H9 (cell line): Measurements from ENCODE around the gene NACC1. TPM values are rescaled to one million over a fixed set of nuclear protein-coding genes. Genes with fewer than 3 reads are reported as not detected.

Experiments used
- DNase-seq: peaks from one replicate; pipeline ENCODE4 v3.0.0-alpha.2; 2017
- H2AFZ ChIP-seq: one replicate; pipeline ENCODE4 v1.6.1; 2013; ENCODE audit warnings: mild to moderate bottlenecking, low read length, control low read depth, moderate library complexity
- H2AK5ac ChIP-seq: 2 replicates; pipeline ENCODE4 v1.6.1; 2013; ENCODE audit warnings: low read length, control low read depth, mixed read lengths; ENCODE audit not compliant: insufficient read length
- H2BK120ac ChIP-seq: one replicate; pipeline ENCODE4 v1.6.1; 2013; ENCODE audit warnings: low read depth, mild to moderate bottlenecking, low read length, control low read depth, inconsistent platforms; ENCODE audit not compliant: poor library complexity, severe bottlenecking
- H2BK12ac ChIP-seq: 2 replicates; pipeline ENCODE4 v1.6.1; 2013; ENCODE audit warnings: low read length, control low read depth, mixed read lengths, low read depth; ENCODE audit not compliant: insufficient read length
- H2BK15ac ChIP-seq: 2 replicates; pipeline ENCODE4 v1.6.1; 2013; ENCODE audit warnings: low read depth, low read length, control low read depth
- H2BK20ac ChIP-seq: one replicate; pipeline ENCODE4 v1.6.1; 2013; ENCODE audit warnings: low read depth, mild to moderate bottlenecking, low read length, control low read depth, inconsistent platforms; ENCODE audit not compliant: poor library complexity, severe bottlenecking
- H2BK5ac ChIP-seq: 2 replicates; pipeline ENCODE4 v1.6.1; 2013; ENCODE audit warnings: low read length, control low read depth, mixed read lengths; ENCODE audit not compliant: insufficient read length
- H3K14ac ChIP-seq: 2 replicates; pipeline ENCODE4 v1.6.1; 2013; ENCODE audit warnings: low read length, control low read depth; ENCODE audit not compliant: insufficient read depth
- H3K18ac ChIP-seq: 2 replicates; pipeline ENCODE4 v1.6.1; 2013; ENCODE audit warnings: low read depth, mild to moderate bottlenecking, mixed read lengths, low read length, control low read depth; ENCODE audit not compliant: insufficient read length
- H3K23ac ChIP-seq: 2 replicates; pipeline ENCODE4 v1.6.1; 2013; ENCODE audit warnings: low read length, control low read depth, mixed read lengths, low read depth; ENCODE audit not compliant: insufficient read length
- H3K23me2 ChIP-seq: 2 replicates; pipeline ENCODE4 v1.6.1; 2013; ENCODE audit warnings: low read depth, mild to moderate bottlenecking, mixed read lengths, low read length, control low read depth; ENCODE audit not compliant: insufficient read length, poor library complexity, severe bottlenecking
- H3K27ac ChIP-seq: 2 replicates; pipeline ENCODE4 v1.5.1; 2013; ENCODE audit warnings: low read length, control low read depth, mixed read lengths, low read depth; ENCODE audit not compliant: insufficient read length
- H3K27me3 ChIP-seq: 2 replicates; pipeline ENCODE4 v1.6.1; 2013; ENCODE audit warnings: low read length, control low read depth, inconsistent platforms; ENCODE audit not compliant: insufficient read depth
- H3K4ac ChIP-seq: 2 replicates; pipeline ENCODE4 v1.6.1; 2013; ENCODE audit warnings: low read depth, mild to moderate bottlenecking, control low read depth, inconsistent platforms, low read length, moderate library complexity
- H3K4me1 ChIP-seq: 2 replicates; pipeline ENCODE4 v1.6.1; 2013; ENCODE audit warnings: low read length, control low read depth, inconsistent platforms; ENCODE audit not compliant: insufficient read depth
- H3K4me2 ChIP-seq: 2 replicates; pipeline ENCODE4 v1.6.1; 2013; ENCODE audit warnings: low read length, control low read depth, mixed read lengths; ENCODE audit not compliant: insufficient read length, insufficient read depth
- H3K56ac ChIP-seq: 2 replicates; pipeline ENCODE4 v1.6.1; 2013; ENCODE audit warnings: low read depth, mild to moderate bottlenecking, mixed read lengths, low read length, control low read depth; ENCODE audit not compliant: insufficient read length
- H3K79me1 ChIP-seq: 2 replicates; pipeline ENCODE4 v1.6.1; 2013; ENCODE audit warnings: low read depth, mild to moderate bottlenecking, moderate library complexity, low read length, control low read depth, inconsistent platforms; ENCODE audit not compliant: insufficient read depth, poor library complexity, severe bottlenecking
- H3K79me2 ChIP-seq: 2 replicates; pipeline ENCODE4 v1.6.1; 2013; ENCODE audit warnings: low read length, control low read depth, inconsistent platforms; ENCODE audit not compliant: insufficient read depth
- H3K9ac ChIP-seq: 2 replicates; pipeline ENCODE4 v1.6.1; 2013; ENCODE audit warnings: low read length, control low read depth, mixed read lengths; ENCODE audit not compliant: insufficient read length; ENCODE audit errors: extremely low read depth
- H3K9me3 ChIP-seq: one replicate; pipeline ENCODE4 v1.6.1; 2013; ENCODE audit warnings: low read depth, low read length, inconsistent platforms; ENCODE audit not compliant: control insufficient read depth
- H3T11ph ChIP-seq: one replicate; pipeline ENCODE4 v1.6.1; 2013; ENCODE audit warnings: mild to moderate bottlenecking, low read length, control low read depth, inconsistent platforms
- H4K20me1 ChIP-seq: one replicate; pipeline ENCODE4 v1.6.1; 2013; ENCODE audit not compliant: control insufficient read depth, insufficient read length, insufficient read depth
- H4K5ac ChIP-seq: 2 replicates; pipeline ENCODE4 v1.6.1; 2013; ENCODE audit warnings: low read depth, mild to moderate bottlenecking, mixed read lengths, low read length, control low read depth; ENCODE audit not compliant: insufficient read length
- H4K8ac ChIP-seq: replicated peaks from 2 replicates; pipeline ENCODE4 v1.6.1; 2013; ENCODE audit warnings: low read length, control low read depth, mixed read lengths, low read depth; ENCODE audit not compliant: insufficient read length
- H4K91ac ChIP-seq: 2 replicates; pipeline ENCODE4 v1.6.1; 2013; ENCODE audit warnings: low read depth, mild to moderate bottlenecking, moderate library complexity, mixed read lengths, low read length, control low read depth; ENCODE audit not compliant: insufficient read length
- H3K27ac Mint-ChIP-seq, 3 experiments: 2 replicates in 2 of 3; 3 replicates in 1 of 3; pipeline ENCODE4 v1.8.0; 2020 to 2021; ENCODE audit warnings: mixed read lengths in 3 of 3, mild to moderate bottlenecking in 1 of 3, moderate library complexity in 1 of 3
- H3K27me3 Mint-ChIP-seq: 2 replicates; pipeline ENCODE4 v1.8.0; 2021; ENCODE audit warnings: low read depth, mild to moderate bottlenecking, moderate library complexity, mixed read lengths
- H3K36me3 Mint-ChIP-seq, 3 experiments: 2 replicates in 2 of 3; 3 replicates in 1 of 3; pipeline ENCODE4 v1.8.0; 2020 to 2021; ENCODE audit warnings: low read depth in 3 of 3, mixed read lengths in 3 of 3; ENCODE audit not compliant: insufficient read depth in 1 of 3
- H3K4me1 Mint-ChIP-seq, 2 experiments: 2 replicates each; pipeline ENCODE4 v1.8.0; 2020; ENCODE audit warnings: mixed read lengths in 2 of 2
- H3K4me3 Mint-ChIP-seq, 2 experiments: 2 replicates in 1 of 2; 3 replicates in 1 of 2; pipeline ENCODE4 v1.8.0; 2020 to 2021; ENCODE audit warnings: mild to moderate bottlenecking in 2 of 2, mixed read lengths in 2 of 2, moderate library complexity in 1 of 2
- H3K9me3 Mint-ChIP-seq, 2 experiments: 2 replicates in 1 of 2; 3 replicates in 1 of 2; pipeline ENCODE4 v1.8.0; 2020; ENCODE audit warnings: mild to moderate bottlenecking in 2 of 2, mixed read lengths in 2 of 2, moderate library complexity in 1 of 2
- WGBS: extraction: QIAGEN DNeasy Blood & Tissue Kit; methylation state at CpG from one replicate; pipeline ENCODE4 v1.1.7; 2013; ENCODE audit warnings: missing lambda C conversion rate, low lambda C conversion rate, mixed read lengths; ENCODE audit not compliant: insufficient read length; ENCODE audit errors: extremely low coverage; 5-methylcytosine and 5-hydroxymethylcytosine counted together
- total RNA-seq: library from RNA; stranded (reverse); gene quantifications from 2 replicates; pipeline ENCODE4 v1.2.1, GENCODE V29; 2021
- TF ChIP-seq, protein P1 (sequence below): fragments of 200-600 bp; sonication (generic); conservative IDR thresholded peaks from 3 replicates; pipeline ENCODE4 v1.8.0; 2021; ENCODE audit warnings: antibody characterized with exemption, mild to moderate bottlenecking

The NACC1 gene
- total RNA-seq, 1 experiment from 2014 or later, result 198 TPM

DNA sequence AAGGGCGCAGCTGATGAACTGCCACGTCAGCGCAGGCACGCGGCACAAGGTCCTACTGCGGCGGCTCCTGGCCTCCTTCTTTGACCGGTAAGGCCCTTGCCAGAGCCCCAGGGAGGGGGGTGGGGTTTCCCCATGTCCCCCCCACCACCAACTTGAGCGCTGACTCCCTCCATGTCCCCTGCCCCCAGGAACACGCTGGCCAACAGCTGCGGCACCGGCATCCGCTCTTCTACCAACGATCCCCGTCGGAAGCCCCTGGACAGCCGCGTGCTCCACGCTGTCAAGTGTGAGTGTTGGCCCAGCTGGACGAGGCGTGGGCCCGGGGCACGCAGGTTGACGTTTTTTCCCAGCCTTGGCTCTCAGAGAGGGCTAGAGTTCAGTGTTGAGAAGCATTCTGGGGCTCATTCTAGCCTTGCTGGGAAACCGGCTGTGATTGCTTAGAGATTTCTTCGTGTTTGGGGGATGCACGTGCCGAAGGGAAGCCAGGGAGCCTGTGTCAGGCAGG, 19.3 kb downstream of the NACC1 start:
- Mint-ChIP-seq H3K9me3 (no peaks in the 10 kb centered on the region), H3K4me1 (peaks cover 11 to 16% of the 10 kb centered on the region in 2 experiments; a peak in 3 of 4 replicates), H3K27ac (no peak overlapping the region), H3K36me3 (peaks cover 23 to 71% (median 58%) of the 10 kb centered on the region in 3 experiments; a peak in 6 of 7 replicates), H3K27me3 (no peaks in the 10 kb centered on the region), H3K4me3 (no peak overlapping the region)
- Histone ChIP-seq H3K79me1 (peaks cover 4% of the 10 kb centered on the region), H2BK15ac (no peak overlapping the region), H3K18ac (no peak overlapping the region), H4K8ac (no peak overlapping the region), H3K23me2 (no peaks in the 10 kb centered on the region), H3K9ac (no peak overlapping the region), H4K5ac (no peak overlapping the region), H2AFZ (no peak overlapping the region), H4K20me1 (no peaks in the 10 kb centered on the region), H3K14ac (no peak overlapping the region), H4K91ac (no peak overlapping the region), H3T11ph (no peak overlapping the region), H3K4me2 (no peak overlapping the region), H3K79me2 (peaks cover 7% of the 10 kb centered on the region; the same call in 1 of the 2 replicates), H3K27ac (no peak overlapping the region), H2AK5ac (no peak overlapping the region), H2BK12ac (no peak overlapping the region), H2BK20ac (no peak overlapping the region), H3K56ac (no peak overlapping the region), H3K4ac (no peak overlapping the region), H2BK120ac (no peak overlapping the region), H2BK5ac (no peak overlapping the region), H3K9me3 (no peaks in the 10 kb centered on the region), H3K27me3 (no peaks in the 10 kb centered on the region), H3K23ac (no peak overlapping the region), H3K4me1 (no peaks in the 10 kb centered on the region)
- TF ChIP-seq, protein P1, sequence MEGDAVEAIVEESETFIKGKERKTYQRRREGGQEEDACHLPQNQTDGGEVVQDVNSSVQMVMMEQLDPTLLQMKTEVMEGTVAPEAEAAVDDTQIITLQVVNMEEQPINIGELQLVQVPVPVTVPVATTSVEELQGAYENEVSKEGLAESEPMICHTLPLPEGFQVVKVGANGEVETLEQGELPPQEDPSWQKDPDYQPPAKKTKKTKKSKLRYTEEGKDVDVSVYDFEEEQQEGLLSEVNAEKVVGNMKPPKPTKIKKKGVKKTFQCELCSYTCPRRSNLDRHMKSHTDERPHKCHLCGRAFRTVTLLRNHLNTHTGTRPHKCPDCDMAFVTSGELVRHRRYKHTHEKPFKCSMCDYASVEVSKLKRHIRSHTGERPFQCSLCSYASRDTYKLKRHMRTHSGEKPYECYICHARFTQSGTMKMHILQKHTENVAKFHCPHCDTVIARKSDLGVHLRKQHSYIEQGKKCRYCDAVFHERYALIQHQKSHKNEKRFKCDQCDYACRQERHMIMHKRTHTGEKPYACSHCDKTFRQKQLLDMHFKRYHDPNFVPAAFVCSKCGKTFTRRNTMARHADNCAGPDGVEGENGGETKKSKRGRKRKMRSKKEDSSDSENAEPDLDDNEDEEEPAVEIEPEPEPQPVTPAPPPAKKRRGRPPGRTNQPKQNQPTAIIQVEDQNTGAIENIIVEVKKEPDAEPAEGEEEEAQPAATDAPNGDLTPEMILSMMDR, result no peak
- no CpG with 5 or more reads among the region's 28 CpGs for WGBS
- no peak for DNase-seq
